OCI-LY7 (cell line): ENCODE results near the gene FAM120A. TPM values are rescaled to one million over a fixed set of nuclear protein-coding genes. Genes with fewer than 3 reads are reported as not detected.
A peak's percentile ranks its signal among the peaks of the same experiment; 100 is the strongest.

Experiments
- BruUV-seq: library from RNA; stranded (reverse); fragments of 400-500 nt; replicated peaks from 2 replicates; lab custom pipeline; 2021; lab: Mats Ljungman, UMichigan
- CTCF ChIA-PET: fragments of 300-600 bp; sonication (Branson Sonifier 250); formaldehyde crosslinking; loops from one replicate; lab custom pipeline; 2022; ENCODE audit warnings: antibody characterized with exemption; ENCODE audit not compliant: unreplicated experiment; lab: Charles Lee
- POLR2A ChIA-PET: fragments of 300-600 bp; sonication (Branson Sonifier 250); formaldehyde crosslinking; loops from one replicate; lab custom pipeline; 2022; ENCODE audit warnings: antibody characterized with exemption; lab: Charles Lee
- DNase-seq: peaks from one replicate; pipeline ENCODE4 v3.0.0-alpha.2; 2015; ENCODE audit warnings: low spot score
- H2AFZ ChIP-seq: fragments of 200-600 bp; sonication (generic), shearing (Covaris generic); 2 replicates; pipeline ENCODE4 v1.6.1; 2014; ENCODE audit warnings: mild to moderate bottlenecking, antibody characterized with exemption, low read length, moderate library complexity
- H3K27ac ChIP-seq: fragments of 200-600 bp; sonication (generic); 2 replicates; pipeline ENCODE4 v1.5.1; 2014; ENCODE audit warnings: mixed run types, low read depth, mild to moderate bottlenecking, moderate library complexity, low read length, inconsistent platforms; ENCODE audit not compliant: poor library complexity, severe bottlenecking
- H3K36me3 ChIP-seq: fragments of 200-600 bp; sonication (generic); 2 replicates; pipeline ENCODE4 v1.6.1; 2014; ENCODE audit warnings: mild to moderate bottlenecking, antibody characterized with exemption, low read length, moderate library complexity, mixed read lengths; ENCODE audit not compliant: insufficient read depth
- H3K4me1 ChIP-seq: fragments of 200-600 bp; sonication (generic); 2 replicates; pipeline ENCODE4 v1.5.1; 2014; ENCODE audit warnings: mild to moderate bottlenecking, low read length; ENCODE audit not compliant: insufficient read depth, poor library complexity, severe bottlenecking
- H3K4me2 ChIP-seq: fragments of 200-600 bp; sonication (generic); 2 replicates; pipeline ENCODE4 v1.6.1; 2014; ENCODE audit warnings: mild to moderate bottlenecking, low read length
- H3K4me3 ChIP-seq: fragments of 200-600 bp; sonication (generic); 2 replicates; pipeline ENCODE4 v1.5.1; 2014; ENCODE audit warnings: mild to moderate bottlenecking, low read depth, low read length; ENCODE audit not compliant: poor library complexity, severe bottlenecking
- H3K79me2 ChIP-seq: fragments of 200-600 bp; sonication (generic); 2 replicates; pipeline ENCODE4 v1.6.1; 2016; ENCODE audit warnings: low read depth, mild to moderate bottlenecking, low read length, moderate library complexity, mixed read lengths; ENCODE audit not compliant: insufficient read depth
- H3K9me2 ChIP-seq: fragments of 200-600 bp; sonication (generic); 2 replicates; pipeline ENCODE4 v1.6.1; 2016; ENCODE audit warnings: mild to moderate bottlenecking, low read length, mixed read lengths; ENCODE audit not compliant: insufficient read depth
- H3K9me3 ChIP-seq: fragments of 200-600 bp; sonication (generic); 2 replicates; pipeline ENCODE4 v1.6.1; 2014; ENCODE audit warnings: mild to moderate bottlenecking, mixed run types, low read length, mixed read lengths
- H4K20me1 ChIP-seq: fragments of 200-600 bp; sonication (generic); 2 replicates; pipeline ENCODE4 v1.6.1; 2014; ENCODE audit warnings: mild to moderate bottlenecking, antibody characterized with exemption, low read length, moderate library complexity, mixed read lengths; ENCODE audit not compliant: insufficient read depth
- EZH2phosphoT487 ChIP-seq: fragments of 200-600 bp; sonication (generic); IDR thresholded peaks from 2 replicates; pipeline ENCODE4 v1.6.1; 2018; ENCODE audit warnings: low read depth, borderline replicate concordance, mild to moderate bottlenecking, mixed run types, antibody characterized with exemption, low read length, moderate library complexity, mixed read lengths
- intact Hi-C: fragments of 100-400 bp; cut with micrococcal nuclease; formaldehyde crosslinking; loops from one replicate; pipeline ENCODE4 v1.10.0; 2022; ENCODE audit not compliant: unreplicated experiment
- total RNA-seq, 2 experiments: library from RNA; depleted of rRNA in 1 of 2; stranded (reverse); fragments of >200 nt in 1 of 2; shearing (Covaris generic) in 1 of 2; gene quantifications; 2 replicates each; pipeline ENCODE4 v1.2.3, GENCODE V29; 2014 to 2022
- TF ChIP-seq, protein P1 (sequence below): fragments of 200-600 bp; sonication (generic); conservative IDR thresholded peaks from 2 replicates; pipeline ENCODE4 v1.5.1; 2014; ENCODE audit warnings: mild to moderate bottlenecking, antibody characterized with exemption, low read length, moderate library complexity, mixed read lengths

FAM120A gene
- total RNA-seq, 2 experiments from 2014 or later, result 81.9 to 104 TPM

DNA sequence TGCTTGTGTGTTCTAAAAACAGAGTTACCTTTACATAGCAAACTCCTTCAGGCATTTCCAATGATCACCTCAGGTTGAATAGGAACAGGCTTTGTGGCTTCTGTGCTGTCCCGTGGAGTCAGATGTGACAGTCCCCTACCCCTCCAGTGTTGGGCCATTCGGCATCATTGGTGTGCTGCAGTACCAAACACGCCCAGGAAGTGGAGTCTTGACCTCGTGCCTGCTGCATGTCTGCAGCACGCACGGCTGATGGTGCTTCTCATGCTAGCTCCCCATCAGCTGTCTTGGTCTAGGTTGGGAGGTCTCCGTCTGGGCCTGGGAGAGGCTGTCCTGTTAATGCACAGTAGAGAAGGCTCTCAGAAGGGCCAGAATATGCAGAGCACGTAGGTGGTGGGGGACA, 82.4 kb downstream of the FAM120A start:
- intact Hi-C loops, result no loop called here
- H3K4me1 ChIP-seq, result no peaks in the 10 kb centered on the region
- POLR2A ChIA-PET, result no interaction called here
- H4K20me1 ChIP-seq, result no peaks in the 10 kb centered on the region
- peaks cover 97% of the 10 kb centered on the region for H3K36me3 ChIP-seq
- no peak for DNase-seq
- BruUV-seq, result no TSS peak
- H3K9me2 ChIP-seq, result no peaks in the 10 kb centered on the region
- CTCF ChIA-PET, result no interaction called here
- H3K9me3 ChIP-seq, result no peaks in the 10 kb centered on the region
- no peak overlapping the region for H3K27ac ChIP-seq
- no peak overlapping the region for H3K4me3 ChIP-seq
- no peak for TF ChIP-seq EZH2phosphoT487
- TF ChIP-seq, protein P1, sequence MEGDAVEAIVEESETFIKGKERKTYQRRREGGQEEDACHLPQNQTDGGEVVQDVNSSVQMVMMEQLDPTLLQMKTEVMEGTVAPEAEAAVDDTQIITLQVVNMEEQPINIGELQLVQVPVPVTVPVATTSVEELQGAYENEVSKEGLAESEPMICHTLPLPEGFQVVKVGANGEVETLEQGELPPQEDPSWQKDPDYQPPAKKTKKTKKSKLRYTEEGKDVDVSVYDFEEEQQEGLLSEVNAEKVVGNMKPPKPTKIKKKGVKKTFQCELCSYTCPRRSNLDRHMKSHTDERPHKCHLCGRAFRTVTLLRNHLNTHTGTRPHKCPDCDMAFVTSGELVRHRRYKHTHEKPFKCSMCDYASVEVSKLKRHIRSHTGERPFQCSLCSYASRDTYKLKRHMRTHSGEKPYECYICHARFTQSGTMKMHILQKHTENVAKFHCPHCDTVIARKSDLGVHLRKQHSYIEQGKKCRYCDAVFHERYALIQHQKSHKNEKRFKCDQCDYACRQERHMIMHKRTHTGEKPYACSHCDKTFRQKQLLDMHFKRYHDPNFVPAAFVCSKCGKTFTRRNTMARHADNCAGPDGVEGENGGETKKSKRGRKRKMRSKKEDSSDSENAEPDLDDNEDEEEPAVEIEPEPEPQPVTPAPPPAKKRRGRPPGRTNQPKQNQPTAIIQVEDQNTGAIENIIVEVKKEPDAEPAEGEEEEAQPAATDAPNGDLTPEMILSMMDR, result no peak
- H3K79me2 ChIP-seq, result no peaks in the 10 kb centered on the region
- H2AFZ ChIP-seq, result no peak overlapping the region
- no peak overlapping the region for H3K4me2 ChIP-seq

- POLR2A ChIA-PET, result interaction anchor here (0.6 kb wide), 1 partner anchor 197 kb away, joined by 3 read pairs; no protein-coding TSS in a partner anchor
- intact Hi-C loops, result no loop called here
- Histone ChIP-seq H3K9me2 (no peaks in the 10 kb centered on the region), H4K20me1 (no peaks in the 10 kb centered on the region), H3K79me2 (no peaks in the 10 kb centered on the region), H3K36me3 (peaks cover 94% of the 10 kb centered on the region), H2AFZ (no peak overlapping the region), H3K4me2 (no peak overlapping the region), H3K27ac (no peak overlapping the region), H3K9me3 (no peaks in the 10 kb centered on the region), H3K4me3 (no peak overlapping the region), H3K4me1 (no peaks in the 10 kb centered on the region)
- TF ChIP-seq, protein P1, result no peak
- no peak for TF ChIP-seq EZH2phosphoT487
- BruUV-seq, result no TSS peak
- CTCF ChIA-PET, result no interaction called here
- DNase-seq, result no peak
These were observed 84.7 kb downstream of the FAM120A start for GRCh38 chr9:93536167-93536566.

DNA sequence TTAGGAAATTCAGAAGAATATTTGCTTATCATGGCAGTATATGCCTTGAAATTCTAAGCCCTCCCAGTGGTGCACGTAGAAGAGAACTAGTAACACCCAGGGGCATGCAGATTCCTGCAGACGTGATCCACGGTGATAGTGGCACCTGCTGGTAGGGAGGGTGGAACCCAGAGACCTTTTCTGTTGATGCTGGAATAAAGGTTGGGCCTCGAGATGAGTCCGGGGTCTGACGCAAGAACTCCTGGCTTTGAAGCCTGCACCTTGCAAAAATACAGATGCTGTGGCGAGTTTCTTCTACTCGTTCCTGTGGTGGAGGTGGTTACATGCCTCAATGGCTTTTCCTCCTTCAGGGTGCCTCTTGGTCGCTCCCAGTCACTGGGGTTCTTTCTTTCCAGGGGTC, 85.4 kb downstream of the FAM120A start:
- no peak overlapping the region for H3K27ac ChIP-seq

More for the DNA sequence above, 85.4 kb downstream of the FAM120A start:
- intact Hi-C loops, result no loop called here
- H3K9me3 ChIP-seq, result no peaks in the 10 kb centered on the region
- no peak overlapping the region for H2AFZ ChIP-seq
- H4K20me1 ChIP-seq, result no peaks in the 10 kb centered on the region
- peaks cover 93% of the 10 kb centered on the region for H3K36me3 ChIP-seq
- H3K9me2 ChIP-seq, result no peaks in the 10 kb centered on the region
- no peaks in the 10 kb centered on the region for H3K79me2 ChIP-seq
- no TSS peak for BruUV-seq
- H3K4me3 ChIP-seq, result no peak overlapping the region
- ChIA-PET CTCF (no interaction called here), POLR2A (interaction anchor here (0.5 kb wide), 1 partner anchor 56 kb away, joined by 4 read pairs; no protein-coding TSS in a partner anchor)
- DNase-seq, result no peak
- no peaks in the 10 kb centered on the region for H3K4me1 ChIP-seq
- no peak overlapping the region for H3K4me2 ChIP-seq
- TF ChIP-seq, protein P1, result 0 out of 2 replicates have a peak, but pooled peaks have one; percentile 16
- TF ChIP-seq EZH2phosphoT487, result no peak
